ENCODE data around the gene GBX2. TPM values are rescaled to one million over a fixed set of nuclear protein-coding genes. Genes with fewer than 3 reads are reported as not detected.

Gene GBX2
- polyA plus RNA-seq, 1 experiment: 0.11 TPM

GRCh38 chr2:236133410-236134012 lies 34.7 kb downstream of the GBX2 start:
- Histone ChIP-seq H3K36me3 (ENCODE audit: control insufficient read depth, insufficient read depth, low read length) (no peaks in the 10 kb centered on the region), H3K27me3 (ENCODE audit: control insufficient read depth, insufficient read depth, low read length) (no peaks in the 10 kb centered on the region), H3K4me3 (ENCODE audit: low read depth, low read length) (no peak overlapping the region)
- DNase-seq (ENCODE audit: low read depth): no peak
- ChIA-PET CTCF (no interaction called here), POLR2A (no interaction called here)
- TF ChIP-seq CTCF (IDR thresholded peaks at IDR 0.05; ENCODE audit: insufficient read depth, low read depth, low read length): no peak

GRCh38 chr2:236131073-236131692 lies 37.0 kb downstream of the GBX2 start:
- no peak for DNase-seq (ENCODE audit: low read depth)
- no peaks in the 10 kb centered on the region for H3K36me3 ChIP-seq (ENCODE audit: control insufficient read depth, insufficient read depth, low read length)
- CTCF ChIA-PET: no interaction called here
- H3K4me3 ChIP-seq (ENCODE audit: low read depth, low read length): no peak overlapping the region
- POLR2A ChIA-PET: no interaction called here
- TF ChIP-seq CTCF (IDR thresholded peaks at IDR 0.05; ENCODE audit: insufficient read depth, low read depth, low read length): no peak
- no peaks in the 10 kb centered on the region for H3K27me3 ChIP-seq (ENCODE audit: control insufficient read depth, insufficient read depth, low read length)

- H3K4me3 ChIP-seq (ENCODE audit: low read depth, low read length): no peak overlapping the region
- TF ChIP-seq CTCF (IDR thresholded peaks at IDR 0.05; ENCODE audit: insufficient read depth, low read depth, low read length): no peak
- no peaks in the 10 kb centered on the region for H3K36me3 ChIP-seq (ENCODE audit: control insufficient read depth, insufficient read depth, low read length)
- POLR2A ChIA-PET: no interaction called here
- H3K27me3 ChIP-seq (ENCODE audit: control insufficient read depth, insufficient read depth, low read length): no peaks in the 10 kb centered on the region
- CTCF ChIA-PET: no interaction called here
- DNase-seq (ENCODE audit: low read depth): no peak
Observed at GRCh38 chr2:236130349-236130998, 37.7 kb downstream of the GBX2 start.

- Histone ChIP-seq H3K36me3 (ENCODE audit: control insufficient read depth, insufficient read depth, low read length) (no peaks in the 10 kb centered on the region; the same call in 1 of the 2 replicates), H3K4me3 (ENCODE audit: low read depth, low read length) (no peak overlapping the region), H3K27me3 (ENCODE audit: control insufficient read depth, insufficient read depth, low read length) (no peaks in the 10 kb centered on the region)
- POLR2A ChIA-PET: no interaction called here
- CTCF ChIA-PET: no interaction called here
- no peak for TF ChIP-seq CTCF (IDR thresholded peaks at IDR 0.05; ENCODE audit: insufficient read depth, low read depth, low read length)
- no peak for DNase-seq (ENCODE audit: low read depth)
Observed at GRCh38 chr2:236129935-236130334, 38.3 kb downstream of the GBX2 start.

GRCh38 chr2:236128321-236128720 lies 39.9 kb downstream of the GBX2 start:
- ChIA-PET CTCF (no interaction called here), POLR2A (no interaction called here)
- TF ChIP-seq CTCF (IDR thresholded peaks at IDR 0.05; ENCODE audit: insufficient read depth, low read depth, low read length): no peak
- Histone ChIP-seq H3K27me3 (ENCODE audit: control insufficient read depth, insufficient read depth, low read length) (no peaks in the 10 kb centered on the region), H3K36me3 (ENCODE audit: control insufficient read depth, insufficient read depth, low read length) (no peaks in the 10 kb centered on the region; the same call in 1 of the 2 replicates), H3K4me3 (ENCODE audit: low read depth, low read length) (no peak overlapping the region)
- no peak for DNase-seq (ENCODE audit: low read depth)

Data from BJ (cell line).